Panc1 (cell line): Measurements from ENCODE around the gene IGSF22.

ENCODE experiments used
- SIN3A ChIP-seq: IDR thresholded peaks from 2 replicates; pipeline ENCODE4 v1.6.1; 2012; ENCODE audit warnings: low read depth, mild to moderate bottlenecking, low read length, moderate library complexity, borderline replicate concordance; ENCODE audit not compliant: insufficient read depth
- TF ChIP-seq, protein P1 (sequence below): fragments of 450-650 bp; IDR thresholded peaks from 2 replicates; pipeline ENCODE4 v1.5.1; 2017; ENCODE audit warnings: mild to moderate bottlenecking

DNA sequence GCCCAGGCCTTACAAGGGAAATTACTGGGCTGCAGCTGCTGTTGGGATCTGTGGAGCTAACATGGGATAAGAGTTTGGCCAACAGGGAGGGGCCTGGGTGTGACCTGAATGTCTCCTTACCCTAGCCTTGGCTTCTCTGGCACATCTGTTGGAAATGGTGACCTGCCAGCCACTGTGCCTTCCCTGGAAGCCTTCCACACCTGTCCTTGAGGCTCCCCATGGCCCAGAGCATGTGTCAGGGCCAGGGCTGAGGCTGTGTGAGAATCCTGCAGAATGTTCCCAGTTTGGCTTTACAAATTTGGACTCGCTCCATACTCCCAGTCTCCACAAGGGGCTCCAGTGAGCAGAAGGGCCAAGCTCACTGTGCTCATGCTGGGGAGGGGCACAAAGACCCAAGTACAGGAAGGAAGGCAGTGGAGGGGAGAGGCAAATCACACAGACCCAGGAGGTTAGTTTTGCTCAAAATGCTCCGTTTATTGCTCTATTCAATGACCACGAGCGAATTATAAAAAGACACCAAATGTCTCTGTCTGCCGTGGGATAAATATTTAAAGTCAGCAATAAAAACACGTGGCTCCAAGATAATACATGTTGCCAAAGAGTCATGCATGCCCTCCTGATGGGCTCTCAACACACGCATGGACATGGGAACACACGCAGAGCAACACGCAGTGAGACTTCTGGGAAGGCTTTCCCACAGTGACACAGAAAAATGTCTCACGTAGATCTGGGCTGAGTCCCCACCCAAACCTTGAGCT is 1.7 kb upstream of the IGSF22 start:
- no peak for TF ChIP-seq SIN3A
- TF ChIP-seq, protein P1, sequence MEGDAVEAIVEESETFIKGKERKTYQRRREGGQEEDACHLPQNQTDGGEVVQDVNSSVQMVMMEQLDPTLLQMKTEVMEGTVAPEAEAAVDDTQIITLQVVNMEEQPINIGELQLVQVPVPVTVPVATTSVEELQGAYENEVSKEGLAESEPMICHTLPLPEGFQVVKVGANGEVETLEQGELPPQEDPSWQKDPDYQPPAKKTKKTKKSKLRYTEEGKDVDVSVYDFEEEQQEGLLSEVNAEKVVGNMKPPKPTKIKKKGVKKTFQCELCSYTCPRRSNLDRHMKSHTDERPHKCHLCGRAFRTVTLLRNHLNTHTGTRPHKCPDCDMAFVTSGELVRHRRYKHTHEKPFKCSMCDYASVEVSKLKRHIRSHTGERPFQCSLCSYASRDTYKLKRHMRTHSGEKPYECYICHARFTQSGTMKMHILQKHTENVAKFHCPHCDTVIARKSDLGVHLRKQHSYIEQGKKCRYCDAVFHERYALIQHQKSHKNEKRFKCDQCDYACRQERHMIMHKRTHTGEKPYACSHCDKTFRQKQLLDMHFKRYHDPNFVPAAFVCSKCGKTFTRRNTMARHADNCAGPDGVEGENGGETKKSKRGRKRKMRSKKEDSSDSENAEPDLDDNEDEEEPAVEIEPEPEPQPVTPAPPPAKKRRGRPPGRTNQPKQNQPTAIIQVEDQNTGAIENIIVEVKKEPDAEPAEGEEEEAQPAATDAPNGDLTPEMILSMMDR, result peak; percentile 86
